Lung (tissue), 12 donors: ENCODE results near the gene ANO2. TPM values are rescaled to one million over a fixed set of nuclear protein-coding genes. Genes with fewer than 3 reads are reported as not detected.

Experiments used
- ATAC-seq: fragments of 200-7000 bp; cut with Tn5 transposase; one replicate; pipeline ENCODE4 v1.9.1; 2020; ENCODE audit warnings: moderate number of reproducible peaks; ENCODE audit not compliant: insufficient read depth, low FRiP score
- DNase-seq, 3 donors: peaks; one replicate each; pipeline ENCODE4 v3.0.0-alpha.2; 2013 to 2017
- H3K27ac ChIP-seq, 2 donors: one replicate each; pipeline ENCODE4 v1.5.1; 2013; ENCODE audit warnings: mild to moderate bottlenecking in 2 of 2, moderate library complexity in 2 of 2, control low read depth in 1 of 2, inconsistent platforms in 1 of 2, low read depth in 1 of 2, low read length in 1 of 2
- H3K27me3 ChIP-seq, 3 donors: one replicate each; pipeline ENCODE4 v1.5.1; 2013; ENCODE audit warnings: low read length in 2 of 3; ENCODE audit not compliant: control insufficient read depth in 3 of 3, insufficient read depth in 3 of 3
- H3K36me3 ChIP-seq, 4 donors: one replicate each; pipeline ENCODE4 v1.5.1; 2013; ENCODE audit warnings: low read length in 4 of 4, mild to moderate bottlenecking in 1 of 4, moderate library complexity in 1 of 4; ENCODE audit not compliant: control insufficient read depth in 4 of 4, insufficient read depth in 4 of 4
- H3K4me1 ChIP-seq, 5 donors: one replicate each; pipeline ENCODE4 v1.5.1; 2013; ENCODE audit warnings: low read length in 5 of 5, mild to moderate bottlenecking in 2 of 5, moderate library complexity in 1 of 5; ENCODE audit not compliant: control insufficient read depth in 5 of 5, insufficient read depth in 5 of 5
- H3K4me3 ChIP-seq: one replicate; pipeline ENCODE4 v1.5.1; 2013; ENCODE audit warnings: mild to moderate bottlenecking, control low read depth, moderate library complexity
- H3K9ac ChIP-seq, 2 donors: one replicate each; pipeline ENCODE4 v1.5.1; 2013; ENCODE audit warnings: low read length in 2 of 2, control low read depth in 1 of 2; ENCODE audit not compliant: insufficient read depth in 1 of 2
- H3K9me3 ChIP-seq, 4 donors: one replicate each; pipeline ENCODE4 v1.5.1; 2013; ENCODE audit warnings: low read length in 3 of 4, mild to moderate bottlenecking in 1 of 4, moderate library complexity in 1 of 4; ENCODE audit not compliant: control insufficient read depth in 4 of 4, insufficient read depth in 3 of 4
- CTCF ChIP-seq: IDR thresholded peaks from 2 replicates; pipeline ENCODE4 v1.5.1; 2012; ENCODE audit warnings: mild to moderate bottlenecking; ENCODE audit errors: control extremely low read depth, extremely low read depth
- WGBS, 2 donors: extraction: QIAGEN DNeasy Blood & Tissue Kit; methylation state at CpG; one replicate each; pipeline ENCODE4 v1.1.7; 2013; 5-methylcytosine and 5-hydroxymethylcytosine counted together
- polyA plus RNA-seq, 2 donors: library from polyadenylated mRNA; stranded (reverse); fragments of 200-250 nt; gene quantifications; one replicate each; pipeline ENCODE4 v1.2.1, GENCODE V29; 2013
- total RNA-seq, 2 donors: library from RNA; depleted of rRNA in 1 of 2; stranded (reverse); fragments of >200 nt in 1 of 2; gene quantifications; one replicate each; pipeline ENCODE4 v1.2.1, GENCODE V29; 2014 to 2021
- donor health status: control.
- donor health status: control.
- donor health status: Bipolar disorder and iron deficiency.
- donor health status: healthy.
- donor health status: DM: yes; HTN: yes; CAD: no.

The ANO2 gene
- total and polyA plus RNA-seq, 4 donors, result 5.9 to 11.3 (median 7.4) TPM

GRCh38 chr12:5884285-5884684, 60.8 kb downstream of the ANO2 start:
- no peak for TF ChIP-seq CTCF
- H3K4me3 ChIP-seq, result no peak overlapping the region
- H3K36me3 ChIP-seq, result no peaks in the 10 kb centered on the region
- no peaks in the 10 kb centered on the region for H3K27me3 ChIP-seq
- 84 to 97% methylated on average over 2 of the region's 2 CpGs for WGBS, 2 donors
- ATAC-seq (no peak), DNase-seq (no peak)
- no peaks in the 10 kb centered on the region for H3K9me3 ChIP-seq
- no peak overlapping the region for H3K27ac ChIP-seq
- H3K9ac ChIP-seq, result no peak overlapping the region
- H3K4me1 ChIP-seq, result peaks cover 0 to 5% (median 0%) of the 10 kb centered on the region in 5 donors

GRCh38 chr12:5882511-5883190, 62.4 kb downstream of the ANO2 start:
- H3K9ac ChIP-seq, result no peak overlapping the region
- DNase-seq (peak in 1 of 3 donors; percentile 18), ATAC-seq (no peak)
- no peak overlapping the region for H3K27ac ChIP-seq
- no peaks in the 10 kb centered on the region for H3K36me3 ChIP-seq
- no peak overlapping the region for H3K4me3 ChIP-seq
- H3K9me3 ChIP-seq, result no peaks in the 10 kb centered on the region
- H3K27me3 ChIP-seq, result no peaks in the 10 kb centered on the region
- TF ChIP-seq CTCF, result no peak
- 20 to 40% methylated on average over 8 of the region's 8 CpGs for WGBS, 2 donors
- peaks cover 0 to 5% (median 0%) of the 10 kb centered on the region in 5 donors for H3K4me1 ChIP-seq

GRCh38 chr12:5881666-5882065, 63.4 kb downstream of the ANO2 start:
- Histone ChIP-seq H3K4me1 (peaks cover 0 to 5% (median 0%) of the 10 kb centered on the region in 5 donors), H3K27ac (no peak overlapping the region), H3K27me3 (no peaks in the 10 kb centered on the region), H3K4me3 (no peak overlapping the region), H3K36me3 (no peaks in the 10 kb centered on the region), H3K9me3 (no peaks in the 10 kb centered on the region), H3K9ac (no peak overlapping the region)
- DNase-seq (no peak), ATAC-seq (no peak)
- no peak for TF ChIP-seq CTCF
